C4-2B (cell line): Measurements from ENCODE around the gene SPARCL1.
"Not testable (repeated sequence)": the region's sequence is repeated elsewhere in the genome, so short reads cannot be mapped to it uniquely, and the experiment has no call there.

Experiments
- H3K27ac ChIP-seq: fragments of 450-650 bp; 2 replicates; pipeline ENCODE4 v1.5.1; 2017
- ZFX ChIP-seq: fragments of 450-650 bp; IDR thresholded peaks from 2 replicates; pipeline ENCODE4 v1.6.1; 2017
- TF ChIP-seq, protein P1 (sequence below): fragments of 450-650 bp; conservative IDR thresholded peaks from 2 replicates; pipeline ENCODE4 v1.5.1; 2017; ENCODE audit warnings: mild to moderate bottlenecking

The SPARCL1 gene

DNA sequence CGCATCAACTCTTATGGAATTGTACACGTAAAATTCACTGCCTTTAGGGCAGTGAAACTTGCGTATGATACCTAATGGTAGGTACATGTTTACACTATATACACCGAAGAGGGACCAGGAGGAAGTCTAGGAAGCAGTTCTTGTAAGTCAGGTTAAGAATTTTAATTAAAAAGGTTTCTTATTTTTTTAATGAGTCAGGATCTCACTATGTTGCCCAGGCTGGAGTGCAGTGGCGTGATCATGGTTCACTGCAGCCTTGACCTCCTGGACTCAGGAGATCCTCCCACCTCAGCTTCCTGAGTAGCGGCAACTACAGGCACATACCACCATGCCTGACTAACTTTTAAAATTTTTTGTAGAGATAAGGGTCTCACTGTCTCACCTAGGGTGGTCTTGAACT, 100.2 kb downstream of the SPARCL1 start:
- TF ChIP-seq ZFX = no peak
- TF ChIP-seq, protein P1, sequence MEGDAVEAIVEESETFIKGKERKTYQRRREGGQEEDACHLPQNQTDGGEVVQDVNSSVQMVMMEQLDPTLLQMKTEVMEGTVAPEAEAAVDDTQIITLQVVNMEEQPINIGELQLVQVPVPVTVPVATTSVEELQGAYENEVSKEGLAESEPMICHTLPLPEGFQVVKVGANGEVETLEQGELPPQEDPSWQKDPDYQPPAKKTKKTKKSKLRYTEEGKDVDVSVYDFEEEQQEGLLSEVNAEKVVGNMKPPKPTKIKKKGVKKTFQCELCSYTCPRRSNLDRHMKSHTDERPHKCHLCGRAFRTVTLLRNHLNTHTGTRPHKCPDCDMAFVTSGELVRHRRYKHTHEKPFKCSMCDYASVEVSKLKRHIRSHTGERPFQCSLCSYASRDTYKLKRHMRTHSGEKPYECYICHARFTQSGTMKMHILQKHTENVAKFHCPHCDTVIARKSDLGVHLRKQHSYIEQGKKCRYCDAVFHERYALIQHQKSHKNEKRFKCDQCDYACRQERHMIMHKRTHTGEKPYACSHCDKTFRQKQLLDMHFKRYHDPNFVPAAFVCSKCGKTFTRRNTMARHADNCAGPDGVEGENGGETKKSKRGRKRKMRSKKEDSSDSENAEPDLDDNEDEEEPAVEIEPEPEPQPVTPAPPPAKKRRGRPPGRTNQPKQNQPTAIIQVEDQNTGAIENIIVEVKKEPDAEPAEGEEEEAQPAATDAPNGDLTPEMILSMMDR = no peak
- no peak overlapping the region for H3K27ac ChIP-seq

GRCh38 chr4:87427518-87427868, 101.7 kb downstream of the SPARCL1 start:
- TF ChIP-seq ZFX = no peak
- TF ChIP-seq, protein P1 = no peak
- H3K27ac ChIP-seq = no peak overlapping the region

DNA sequence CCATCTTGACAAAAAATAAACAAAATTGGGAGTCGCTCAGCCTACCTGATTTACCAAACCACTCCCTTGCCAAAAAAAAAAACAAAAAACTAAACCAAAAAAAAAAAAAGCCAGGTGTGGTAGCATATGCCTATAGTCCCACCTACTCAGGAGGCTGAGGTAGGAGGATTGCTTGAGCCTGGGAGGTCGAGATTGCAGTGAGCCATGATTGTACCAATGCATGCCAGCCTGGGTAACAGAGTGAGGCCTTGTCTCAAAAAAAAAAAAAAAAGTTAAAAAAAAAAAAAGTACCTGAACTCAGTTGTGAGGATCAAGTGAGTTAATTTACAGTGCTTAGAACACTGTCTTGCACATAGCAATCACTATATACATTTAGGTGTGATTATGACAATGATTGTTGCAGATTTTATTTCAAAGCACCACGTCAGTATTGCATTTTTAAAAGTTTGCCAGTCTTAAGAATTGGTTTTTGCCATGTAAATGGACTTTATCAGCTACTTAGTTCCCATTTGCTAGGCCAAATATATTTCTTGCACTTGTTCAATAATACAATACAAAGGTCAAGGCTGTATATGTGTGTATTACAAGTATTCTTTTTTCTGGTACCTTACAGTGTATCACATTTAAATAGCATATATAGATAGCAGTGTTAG, 102.2 kb downstream of the SPARCL1 start:
- TF ChIP-seq, protein P1 = no peak
- TF ChIP-seq ZFX = no peak
- no peak overlapping the region for H3K27ac ChIP-seq

- no peak overlapping the region for H3K27ac ChIP-seq
- no peak for TF ChIP-seq ZFX
- TF ChIP-seq, protein P1 = no peak
Measured at GRCh38 chr4:87425711-87426110, 103.5 kb downstream of the SPARCL1 start.

- not testable (repeated sequence) for H3K27ac ChIP-seq
Measured at GRCh38 chr4:87424099-87424543, 105.1 kb downstream of the SPARCL1 start.
